A673 (cell line): ENCODE measurements around the gene YJU2. TPM values are rescaled to one million over a fixed set of nuclear protein-coding genes. Genes with fewer than 3 reads are reported as not detected.
"Not testable (repeated sequence)": the region's sequence is repeated elsewhere in the genome, so short reads cannot be mapped to it uniquely, and the experiment has no call there.

Experiments used
- BruUV-seq: library from RNA; stranded (reverse); fragments of 400-500 nt; replicated peaks from 2 replicates; lab custom pipeline; 2021; lab: Mats Ljungman, UMichigan
- CTCF ChIA-PET: fragments of 300-600 bp; sonication (Branson Sonifier 250); formaldehyde crosslinking; loops from one replicate; lab custom pipeline; 2022; ENCODE audit warnings: antibody characterized with exemption; lab: Charles Lee
- POLR2A ChIA-PET: fragments of 300-600 bp; sonication (Branson Sonifier 250); formaldehyde crosslinking; loops from one replicate; lab custom pipeline; 2022; ENCODE audit warnings: antibody characterized with exemption; ENCODE audit not compliant: low non-redundant PET; lab: Charles Lee
- DNase-seq: peaks from one replicate; pipeline ENCODE4 v3.0.0-alpha.2; 2015; ENCODE audit warnings: low spot score
- H3K27ac ChIP-seq: fragments of 200-600 bp; sonication (generic); 2 replicates; pipeline ENCODE4 v1.5.1; 2016; ENCODE audit warnings: mixed run types, low read depth, mild to moderate bottlenecking, mixed read lengths, antibody characterized with exemption, low read length; ENCODE audit not compliant: poor library complexity, severe bottlenecking
- H3K27me3 ChIP-seq: fragments of 200-600 bp; sonication (generic); replicated peaks from 2 replicates; pipeline ENCODE4 v1.6.1; 2017; ENCODE audit warnings: mixed run types, low read depth, mild to moderate bottlenecking, mixed read lengths, antibody characterized with exemption, low read length; ENCODE audit not compliant: insufficient read depth, poor library complexity
- H3K36me3 ChIP-seq: fragments of 200-600 bp; sonication (generic); 2 replicates; pipeline ENCODE4 v1.6.1; 2016; ENCODE audit warnings: mixed run types, mild to moderate bottlenecking, mixed read lengths, antibody characterized with exemption, low read length; ENCODE audit not compliant: insufficient read depth, poor library complexity, severe bottlenecking
- H3K4me1 ChIP-seq: fragments of 200-600 bp; sonication (generic); 2 replicates; pipeline ENCODE4 v1.6.1; 2017; ENCODE audit warnings: mixed run types, mild to moderate bottlenecking, mixed read lengths, antibody characterized with exemption, low read length; ENCODE audit not compliant: insufficient read depth, poor library complexity, severe bottlenecking
- H3K4me3 ChIP-seq: fragments of 200-600 bp; sonication (generic); 2 replicates; pipeline ENCODE4 v1.5.1; 2016; ENCODE audit warnings: low read depth, mixed run types, mild to moderate bottlenecking, mixed read lengths, low read length; ENCODE audit not compliant: poor library complexity, severe bottlenecking
- H3K9me3 ChIP-seq: fragments of 200-600 bp; sonication (generic); 2 replicates; pipeline ENCODE4 v1.6.1; 2016; ENCODE audit warnings: mixed run types, low read depth, mild to moderate bottlenecking, mixed read lengths, antibody characterized with exemption, low read length; ENCODE audit not compliant: poor library complexity, severe bottlenecking
- CTCF ChIP-seq: fragments of 300-800, 200-600 bp; sonication (generic); conservative IDR thresholded peaks from 2 replicates; pipeline ENCODE4 v1.5.1; 2017; ENCODE audit warnings: low read depth, mild to moderate bottlenecking, antibody characterized with exemption, low read length, moderate library complexity, mixed read lengths
- EZH2 ChIP-seq: fragments of 200-600 bp; sonication (generic); IDR thresholded peaks from 2 replicates; pipeline ENCODE4 v1.6.1; 2017; ENCODE audit warnings: borderline replicate concordance, low read depth, mild to moderate bottlenecking, mixed read lengths, antibody characterized with exemption, low read length; ENCODE audit not compliant: poor library complexity, severe bottlenecking
- intact Hi-C: fragments of 100-400 bp; cut with micrococcal nuclease; formaldehyde crosslinking; loops from one replicate; pipeline ENCODE4 v1.10.0; 2022; ENCODE audit not compliant: unreplicated experiment
- total RNA-seq: library from RNA; stranded (reverse); gene quantifications from 2 replicates; pipeline ENCODE4 v1.2.3, GENCODE V29; 2021

Gene YJU2
- total RNA-seq, 1 experiment from 2014 or later: 34.7 TPM

- Histone ChIP-seq H3K27me3 (peaks cover 42% of the 10 kb centered on the region), H3K4me3 (no peak overlapping the region), H3K27ac (no peak overlapping the region), H3K9me3 (no peaks in the 10 kb centered on the region), H3K36me3 (no peaks in the 10 kb centered on the region), H3K4me1 (no peaks in the 10 kb centered on the region)
- POLR2A ChIA-PET: interaction anchor here (0.7 kb wide), 1 partner anchor 708 kb away, joined by 4 read pairs; no protein-coding TSS in a partner anchor
- BruUV-seq: no TSS peak
- CTCF ChIA-PET: no interaction called here
- TF ChIP-seq EZH2: no peak
- no peak for TF ChIP-seq CTCF
- intact Hi-C loops: no loop called here
- DNase-seq: no peak
Observed at GRCh38 chr19:4284974-4285373, 38.1 kb downstream of the YJU2 start.

- H3K27ac ChIP-seq, H3K4me1 ChIP-seq, H3K9me3 ChIP-seq, BruUV-seq, H3K36me3 ChIP-seq, POLR2A ChIA-PET, DNase-seq, intact Hi-C loops, H3K4me3 ChIP-seq: not testable (repeated sequence)
- CTCF ChIA-PET: interaction anchor here (0.6 kb wide), 1 partner anchor 315 kb away, joined by 3 read pairs; no protein-coding TSS in a partner anchor
- H3K27me3 ChIP-seq: peaks cover 30% of the 10 kb centered on the region
Observed at GRCh38 chr19:4286141-4286540, 39.3 kb downstream of the YJU2 start.

- TF ChIP-seq CTCF (no peak), EZH2 (no peak)
- Histone ChIP-seq H3K4me1 (no peaks in the 10 kb centered on the region), H3K9me3 (no peaks in the 10 kb centered on the region), H3K27me3 (peaks cover 14% of the 10 kb centered on the region), H3K4me3 (no peak overlapping the region), H3K27ac (no peak overlapping the region), H3K36me3 (no peaks in the 10 kb centered on the region)
- BruUV-seq: no TSS peak
- no peak for DNase-seq
- intact Hi-C loops: no loop called here
- POLR2A ChIA-PET: no interaction called here
- CTCF ChIA-PET: interaction anchor here (0.5 kb wide), 1 partner anchor 64 kb away, joined by 4 read pairs; no protein-coding TSS in a partner anchor
Observed at GRCh38 chr19:4288091-4288777, 41.4 kb downstream of the YJU2 start.

- no peaks in the 10 kb centered on the region for H3K4me1 ChIP-seq
- intact Hi-C loops: no loop called here
- H3K27me3 ChIP-seq: no peaks in the 10 kb centered on the region
- no peaks in the 10 kb centered on the region for H3K36me3 ChIP-seq
- ChIA-PET CTCF (no interaction called here), POLR2A (no interaction called here)
- no peak overlapping the region for H3K4me3 ChIP-seq
- H3K27ac ChIP-seq: no peak overlapping the region
- TF ChIP-seq EZH2: no peak
- no peak for TF ChIP-seq CTCF
- BruUV-seq: no TSS peak
- H3K9me3 ChIP-seq: no peaks in the 10 kb centered on the region
- no peak for DNase-seq
Observed at GRCh38 chr19:4291184-4291732, 44.4 kb downstream of the YJU2 start.
